ENCODE measurements around the gene TP53I11. TPM values are rescaled to one million over a fixed set of nuclear protein-coding genes. Genes with fewer than 3 reads are reported as not detected.

The TP53I11 gene
- total and polyA plus RNA-seq, 2 experiments from 2014 or later: 23.5 to 43.9 TPM

- H3K4me3 ChIP-seq: no peak overlapping the region
- 0 out of 2 replicates have a peak, but pooled peaks cover 3% of the 10 kb centered on the region for H3F3A ChIP-seq (replicated peaks; ENCODE audit: low read depth)
- Mint-ChIP-seq H3K27ac (no peak overlapping the region; the same call in 1 of the 2 replicates), H3K4me1 (peaks cover 70% of the 10 kb centered on the region), H3K4me3 (no peak overlapping the region), H3K27me3 (ENCODE audit: insufficient read depth, low read depth, poor library complexity) (peaks cover 28% of the 10 kb centered on the region), H3K9me3 (peaks cover 5% of the 10 kb centered on the region; the same call in 2 of the 3 replicates), H3K36me3 (ENCODE audit: low read depth) (peaks cover 12% of the 10 kb centered on the region)
- TF ChIP-seq NANOG (IDR thresholded peaks at IDR 0.05; ENCODE audit: borderline replicate concordance): no peak
- TF ChIP-seq STAT1 (IDR thresholded peaks at IDR 0.05; ENCODE audit: unreplicated experiment): no peak
- no peak for TF ChIP-seq EZH2phosphoT487 (IDR thresholded peaks at IDR 0.05; ENCODE audit: unreplicated experiment)
- TF ChIP-seq, protein P1, sequence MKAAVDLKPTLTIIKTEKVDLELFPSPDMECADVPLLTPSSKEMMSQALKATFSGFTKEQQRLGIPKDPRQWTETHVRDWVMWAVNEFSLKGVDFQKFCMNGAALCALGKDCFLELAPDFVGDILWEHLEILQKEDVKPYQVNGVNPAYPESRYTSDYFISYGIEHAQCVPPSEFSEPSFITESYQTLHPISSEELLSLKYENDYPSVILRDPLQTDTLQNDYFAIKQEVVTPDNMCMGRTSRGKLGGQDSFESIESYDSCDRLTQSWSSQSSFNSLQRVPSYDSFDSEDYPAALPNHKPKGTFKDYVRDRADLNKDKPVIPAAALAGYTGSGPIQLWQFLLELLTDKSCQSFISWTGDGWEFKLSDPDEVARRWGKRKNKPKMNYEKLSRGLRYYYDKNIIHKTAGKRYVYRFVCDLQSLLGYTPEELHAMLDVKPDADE (IDR thresholded peaks at IDR 0.05): no peak
- TF ChIP-seq, protein P2, sequence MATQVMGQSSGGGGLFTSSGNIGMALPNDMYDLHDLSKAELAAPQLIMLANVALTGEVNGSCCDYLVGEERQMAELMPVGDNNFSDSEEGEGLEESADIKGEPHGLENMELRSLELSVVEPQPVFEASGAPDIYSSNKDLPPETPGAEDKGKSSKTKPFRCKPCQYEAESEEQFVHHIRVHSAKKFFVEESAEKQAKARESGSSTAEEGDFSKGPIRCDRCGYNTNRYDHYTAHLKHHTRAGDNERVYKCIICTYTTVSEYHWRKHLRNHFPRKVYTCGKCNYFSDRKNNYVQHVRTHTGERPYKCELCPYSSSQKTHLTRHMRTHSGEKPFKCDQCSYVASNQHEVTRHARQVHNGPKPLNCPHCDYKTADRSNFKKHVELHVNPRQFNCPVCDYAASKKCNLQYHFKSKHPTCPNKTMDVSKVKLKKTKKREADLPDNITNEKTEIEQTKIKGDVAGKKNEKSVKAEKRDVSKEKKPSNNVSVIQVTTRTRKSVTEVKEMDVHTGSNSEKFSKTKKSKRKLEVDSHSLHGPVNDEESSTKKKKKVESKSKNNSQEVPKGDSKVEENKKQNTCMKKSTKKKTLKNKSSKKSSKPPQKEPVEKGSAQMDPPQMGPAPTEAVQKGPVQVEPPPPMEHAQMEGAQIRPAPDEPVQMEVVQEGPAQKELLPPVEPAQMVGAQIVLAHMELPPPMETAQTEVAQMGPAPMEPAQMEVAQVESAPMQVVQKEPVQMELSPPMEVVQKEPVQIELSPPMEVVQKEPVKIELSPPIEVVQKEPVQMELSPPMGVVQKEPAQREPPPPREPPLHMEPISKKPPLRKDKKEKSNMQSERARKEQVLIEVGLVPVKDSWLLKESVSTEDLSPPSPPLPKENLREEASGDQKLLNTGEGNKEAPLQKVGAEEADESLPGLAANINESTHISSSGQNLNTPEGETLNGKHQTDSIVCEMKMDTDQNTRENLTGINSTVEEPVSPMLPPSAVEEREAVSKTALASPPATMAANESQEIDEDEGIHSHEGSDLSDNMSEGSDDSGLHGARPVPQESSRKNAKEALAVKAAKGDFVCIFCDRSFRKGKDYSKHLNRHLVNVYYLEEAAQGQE (IDR thresholded peaks at IDR 0.05; ENCODE audit: unreplicated experiment): no peak
- no peak for TF ChIP-seq ZNF114 (CRISPR knock-in tag; IDR thresholded peaks at IDR 0.05)
- TF ChIP-seq POLR2AphosphoS5 (IDR thresholded peaks at IDR 0.05; ENCODE audit: low read depth): no peak
- TF ChIP-seq, protein P3, sequence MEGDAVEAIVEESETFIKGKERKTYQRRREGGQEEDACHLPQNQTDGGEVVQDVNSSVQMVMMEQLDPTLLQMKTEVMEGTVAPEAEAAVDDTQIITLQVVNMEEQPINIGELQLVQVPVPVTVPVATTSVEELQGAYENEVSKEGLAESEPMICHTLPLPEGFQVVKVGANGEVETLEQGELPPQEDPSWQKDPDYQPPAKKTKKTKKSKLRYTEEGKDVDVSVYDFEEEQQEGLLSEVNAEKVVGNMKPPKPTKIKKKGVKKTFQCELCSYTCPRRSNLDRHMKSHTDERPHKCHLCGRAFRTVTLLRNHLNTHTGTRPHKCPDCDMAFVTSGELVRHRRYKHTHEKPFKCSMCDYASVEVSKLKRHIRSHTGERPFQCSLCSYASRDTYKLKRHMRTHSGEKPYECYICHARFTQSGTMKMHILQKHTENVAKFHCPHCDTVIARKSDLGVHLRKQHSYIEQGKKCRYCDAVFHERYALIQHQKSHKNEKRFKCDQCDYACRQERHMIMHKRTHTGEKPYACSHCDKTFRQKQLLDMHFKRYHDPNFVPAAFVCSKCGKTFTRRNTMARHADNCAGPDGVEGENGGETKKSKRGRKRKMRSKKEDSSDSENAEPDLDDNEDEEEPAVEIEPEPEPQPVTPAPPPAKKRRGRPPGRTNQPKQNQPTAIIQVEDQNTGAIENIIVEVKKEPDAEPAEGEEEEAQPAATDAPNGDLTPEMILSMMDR (conservative IDR thresholded peaks at IDR 0.05; ENCODE audit: low read depth in 2 of 2): no peak
- TF ChIP-seq JUNB (IDR thresholded peaks at IDR 0.05; ENCODE audit: unreplicated experiment): no peak
- TF ChIP-seq, protein P4, sequence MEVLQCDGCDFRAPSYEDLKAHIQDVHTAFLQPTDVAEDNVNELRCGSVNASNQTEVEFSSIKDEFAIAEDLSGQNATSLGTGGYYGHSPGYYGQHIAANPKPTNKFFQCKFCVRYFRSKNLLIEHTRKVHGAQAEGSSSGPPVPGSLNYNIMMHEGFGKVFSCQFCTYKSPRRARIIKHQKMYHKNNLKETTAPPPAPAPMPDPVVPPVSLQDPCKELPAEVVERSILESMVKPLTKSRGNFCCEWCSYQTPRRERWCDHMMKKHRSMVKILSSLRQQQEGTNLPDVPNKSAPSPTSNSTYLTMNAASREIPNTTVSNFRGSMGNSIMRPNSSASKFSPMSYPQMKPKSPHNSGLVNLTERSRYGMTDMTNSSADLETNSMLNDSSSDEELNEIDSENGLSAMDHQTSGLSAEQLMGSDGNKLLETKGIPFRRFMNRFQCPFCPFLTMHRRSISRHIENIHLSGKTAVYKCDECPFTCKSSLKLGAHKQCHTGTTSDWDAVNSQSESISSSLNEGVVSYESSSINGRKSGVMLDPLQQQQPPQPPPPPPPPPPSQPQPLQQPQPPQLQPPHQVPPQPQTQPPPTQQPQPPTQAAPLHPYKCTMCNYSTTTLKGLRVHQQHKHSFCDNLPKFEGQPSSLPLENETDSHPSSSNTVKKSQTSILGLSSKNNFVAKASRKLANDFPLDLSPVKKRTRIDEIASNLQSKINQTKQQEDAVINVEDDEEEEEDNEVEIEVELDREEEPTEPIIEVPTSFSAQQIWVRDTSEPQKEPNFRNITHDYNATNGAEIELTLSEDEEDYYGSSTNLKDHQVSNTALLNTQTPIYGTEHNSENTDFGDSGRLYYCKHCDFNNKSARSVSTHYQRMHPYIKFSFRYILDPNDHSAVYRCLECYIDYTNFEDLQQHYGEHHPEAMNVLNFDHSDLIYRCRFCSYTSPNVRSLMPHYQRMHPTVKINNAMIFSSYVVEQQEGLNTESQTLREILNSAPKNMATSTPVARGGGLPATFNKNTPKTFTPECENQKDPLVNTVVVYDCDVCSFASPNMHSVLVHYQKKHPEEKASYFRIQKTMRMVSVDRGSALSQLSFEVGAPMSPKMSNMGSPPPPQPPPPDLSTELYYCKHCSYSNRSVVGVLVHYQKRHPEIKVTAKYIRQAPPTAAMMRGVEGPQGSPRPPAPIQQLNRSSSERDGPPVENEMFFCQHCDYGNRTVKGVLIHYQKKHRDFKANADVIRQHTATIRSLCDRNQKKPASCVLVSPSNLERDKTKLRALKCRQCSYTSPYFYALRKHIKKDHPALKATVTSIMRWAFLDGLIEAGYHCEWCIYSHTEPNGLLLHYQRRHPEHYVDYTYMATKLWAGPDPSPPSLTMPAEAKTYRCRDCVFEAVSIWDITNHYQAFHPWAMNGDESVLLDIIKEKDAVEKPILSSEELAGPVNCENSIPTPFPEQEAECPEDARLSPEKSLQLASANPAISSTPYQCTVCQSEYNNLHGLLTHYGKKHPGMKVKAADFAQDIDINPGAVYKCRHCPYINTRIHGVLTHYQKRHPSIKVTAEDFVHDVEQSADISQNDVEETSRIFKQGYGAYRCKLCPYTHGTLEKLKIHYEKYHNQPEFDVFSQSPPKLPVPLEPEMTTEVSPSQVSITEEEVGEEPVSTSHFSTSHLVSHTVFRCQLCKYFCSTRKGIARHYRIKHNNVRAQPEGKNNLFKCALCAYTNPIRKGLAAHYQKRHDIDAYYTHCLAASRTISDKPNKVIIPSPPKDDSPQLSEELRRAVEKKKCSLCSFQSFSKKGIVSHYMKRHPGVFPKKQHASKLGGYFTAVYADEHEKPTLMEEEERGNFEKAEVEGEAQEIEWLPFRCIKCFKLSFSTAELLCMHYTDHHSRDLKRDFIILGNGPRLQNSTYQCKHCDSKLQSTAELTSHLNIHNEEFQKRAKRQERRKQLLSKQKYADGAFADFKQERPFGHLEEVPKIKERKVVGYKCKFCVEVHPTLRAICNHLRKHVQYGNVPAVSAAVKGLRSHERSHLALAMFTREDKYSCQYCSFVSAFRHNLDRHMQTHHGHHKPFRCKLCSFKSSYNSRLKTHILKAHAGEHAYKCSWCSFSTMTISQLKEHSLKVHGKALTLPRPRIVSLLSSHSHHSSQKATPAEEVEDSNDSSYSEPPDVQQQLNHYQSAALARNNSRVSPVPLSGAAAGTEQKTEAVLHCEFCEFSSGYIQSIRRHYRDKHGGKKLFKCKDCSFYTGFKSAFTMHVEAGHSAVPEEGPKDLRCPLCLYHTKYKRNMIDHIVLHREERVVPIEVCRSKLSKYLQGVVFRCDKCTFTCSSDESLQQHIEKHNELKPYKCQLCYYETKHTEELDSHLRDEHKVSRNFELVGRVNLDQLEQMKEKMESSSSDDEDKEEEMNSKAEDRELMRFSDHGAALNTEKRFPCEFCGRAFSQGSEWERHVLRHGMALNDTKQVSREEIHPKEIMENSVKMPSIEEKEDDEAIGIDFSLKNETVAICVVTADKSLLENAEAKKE (CRISPR knock-in tag; IDR thresholded peaks at IDR 0.05): no peak
- TF ChIP-seq CREB1 (CRISPR knock-in tag; IDR thresholded peaks at IDR 0.05; ENCODE audit: low read depth): no peak
- TF ChIP-seq EZH2 (IDR thresholded peaks at IDR 0.05; ENCODE audit: low read depth, unreplicated experiment): no peak
- no peak for TF ChIP-seq ZNF331 (CRISPR knock-in tag; IDR thresholded peaks at IDR 0.05; ENCODE audit: low read depth)
- peaks cover 36% of the 10 kb centered on the region for H3K4me1 ChIP-seq (ENCODE audit: insufficient read depth)
- no peaks in the 10 kb centered on the region for H3K27me3 ChIP-seq (ENCODE audit: insufficient read depth)
- H4K20me1 ChIP-seq (replicated peaks; ENCODE audit: insufficient read depth): no peaks in the 10 kb centered on the region
- H3K27ac ChIP-seq (ENCODE audit: low read depth): no peak overlapping the region
- no peak overlapping the region for H2AFZ ChIP-seq
- no peaks in the 10 kb centered on the region for H3K36me3 ChIP-seq (ENCODE audit: insufficient read depth)
- no peaks in the 10 kb centered on the region for H3K9me2 ChIP-seq (ENCODE audit: insufficient read depth)
- DNase-seq (ENCODE audit: low spot score) (no peak), ATAC-seq (no peak)
- H3K79me2 ChIP-seq (replicated peaks; ENCODE audit: insufficient read depth): no peaks in the 10 kb centered on the region
- H3K4me2 ChIP-seq: no peak overlapping the region
Measured at GRCh38 chr11:44942029-44942955, 8.4 kb downstream of the TP53I11 start.

Measured in GM23338 (cell line).